GM12872 (cell line): ENCODE measurements around the gene DLGAP1.

ENCODE experiments used
- CTCF ChIP-seq: IDR thresholded peaks from 3 replicates; pipeline ENCODE4 v1.5.1; 2011; ENCODE audit warnings: low read depth, mild to moderate bottlenecking, low read length, moderate library complexity; ENCODE audit not compliant: insufficient read depth

Gene DLGAP1

GRCh38 chr18:4353853-4354418 lies 101.2 kb downstream of the DLGAP1 start:
- no peak for TF ChIP-seq CTCF

GRCh38 chr18:4352746-4353551 lies 102.2 kb downstream of the DLGAP1 start:
- TF ChIP-seq CTCF, result no peak

GRCh38 chr18:4351005-4351404 lies 104.1 kb downstream of the DLGAP1 start:
- TF ChIP-seq CTCF, result no peak

- no peak for TF ChIP-seq CTCF
These were observed 119.7 kb downstream of the DLGAP1 start for GRCh38 chr18:4335386-4335785.

GRCh38 chr18:4333043-4333442 lies 122.1 kb downstream of the DLGAP1 start:
- no peak for TF ChIP-seq CTCF

- no peak for TF ChIP-seq CTCF
These were observed 135.1 kb downstream of the DLGAP1 start for GRCh38 chr18:4319738-4320677.

- no peak for TF ChIP-seq CTCF
These were observed 136.8 kb downstream of the DLGAP1 start for GRCh38 chr18:4318311-4318710.
